ENCODE data around the gene DOK4. TPM values are rescaled to one million over a fixed set of nuclear protein-coding genes. Genes with fewer than 3 reads are reported as not detected.

The DOK4 gene
- total and polyA plus RNA-seq, 2 of the 8 experiments (the other 6 are each of a cell fraction or from before 2014, with no cell fraction given), result 24.0 to 28.9 TPM

DNA sequence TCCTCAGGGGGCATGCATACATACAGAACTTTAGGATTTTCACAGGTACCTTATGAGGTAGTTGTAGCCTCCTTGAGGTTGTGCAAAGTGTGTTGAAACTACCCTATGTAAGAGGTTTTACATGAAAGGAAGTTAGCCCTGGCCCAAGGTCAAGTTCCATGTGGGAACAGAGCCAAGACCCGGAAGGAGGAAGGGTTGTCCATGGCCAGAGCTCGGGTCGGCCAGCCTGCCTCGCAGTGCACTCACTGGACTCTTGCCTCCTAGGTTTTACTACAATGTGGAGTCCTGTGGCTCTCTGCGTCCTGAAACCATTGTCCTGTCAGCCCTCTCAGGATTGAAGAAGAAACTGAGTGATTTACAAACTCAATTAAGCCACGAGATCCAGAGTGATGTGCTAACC, 15.6 kb downstream of the DOK4 start:
- H2BK12ac ChIP-seq (ENCODE audit: low read depth, low read length), result no peak overlapping the region
- H3K23me2 ChIP-seq (ENCODE audit: low read depth, low read length), result no peaks in the 10 kb centered on the region; the same call in 1 of the 2 replicates
- H3K79me1 ChIP-seq (ENCODE audit: low read depth, low read length), result peaks cover 5% of the 10 kb centered on the region; the same call in 1 of the 2 replicates
- no peak overlapping the region for H4K91ac ChIP-seq (replicated peaks; ENCODE audit: insufficient read length, low read length)
- peaks cover 18 to 65% (median 41%) of the 10 kb centered on the region in 4 experiments for H3K36me3 ChIP-seq (ENCODE audit: control insufficient read depth in 2 of 4, insufficient read depth in 4 of 4, low read length in 3 of 4)
- no peaks in the 10 kb centered on the region for H3K27me3 ChIP-seq (replicated peaks in 1 of 4; ENCODE audit: control insufficient read depth in 3 of 4, extremely low read depth in 1 of 4, insufficient read depth in 3 of 4, low read length in 3 of 4)
- CTCF ChIA-PET (ENCODE audit: partially characterized antibody), result interaction anchor here (1.1 to 15.0 kb wide), 4 partner anchors 9 to 69 kb away, joined by 3 to 210 read pairs (median 74); partner anchors contain the start of gene POLR2C
- no peak for FAIRE-seq
- POLR2A ChIA-PET (ENCODE audit: partially characterized antibody), result interaction anchor here (0.6 to 3.2 kb wide), 6 partner anchors 7 to 285 kb away, joined by 3 to 30 read pairs (median 6); partner anchors contain the start of genes CIAPIN1, COQ9, POLR2C and PSME3IP1
- H3K9me3 ChIP-seq (ENCODE audit: insufficient read depth in 2 of 2, low read depth in 1 of 2, low read length in 1 of 2), result no peaks in the 10 kb centered on the region
- H2AFZ ChIP-seq (ENCODE audit: low read length), result no peak overlapping the region
- H3K4me3 ChIP-seq (ENCODE audit: extremely low read depth in 1 of 4, insufficient read depth in 2 of 4, low read depth in 3 of 4, low read length in 4 of 4), result no peak overlapping the region
- H3K4me2 ChIP-seq (ENCODE audit: insufficient read depth in 1 of 2, low read depth in 2 of 2, low read length in 2 of 2), result no peak overlapping the region
- H3K23ac ChIP-seq (ENCODE audit: insufficient read length), result no peak overlapping the region
- H3K14ac ChIP-seq (ENCODE audit: insufficient read length), result no peak overlapping the region
- H4K8ac ChIP-seq (ENCODE audit: extremely low read depth, insufficient read depth, low read length), result no peak overlapping the region
- no peak overlapping the region for H3K18ac ChIP-seq (ENCODE audit: extremely low read depth, low read length)
- no peak for DNase-seq (ENCODE audit: low read depth in 1 of 2, low spot score in 2 of 2)
- 0 out of 2 replicates have a peak overlapping the region, but pooled peaks have one; percentile 19 for H3K27ac ChIP-seq (ENCODE audit: low read depth, low read length)
- H2BK120ac ChIP-seq (replicated peaks; ENCODE audit: low read depth, low read length), result no peak overlapping the region
- 94% methylated on average over 6 of the region's 6 CpGs; no CpG with 5 or more reads in 1 of the 2 experiments for WGBS, 2 experiments (ENCODE audit: extremely low coverage in 1 of 2, insufficient coverage in 1 of 2, insufficient read length in 1 of 2, insufficient replicate concordance in 2 of 2, low coverage in 1 of 2, low lambda C conversion rate in 2 of 2, missing lambda C conversion rate in 1 of 2)
- H2AK5ac ChIP-seq (ENCODE audit: low read depth, low read length), result no peak overlapping the region
- no peak overlapping the region for H2BK15ac ChIP-seq (ENCODE audit: low read length)
- no peak overlapping the region for H2BK20ac ChIP-seq (ENCODE audit: low read length)
- no peak overlapping the region for H3K56ac ChIP-seq (replicated peaks; ENCODE audit: insufficient read length, low read depth, low read length)
- peaks cover 5 to 30% (median 24%) of the 10 kb centered on the region in 4 experiments for H3K4me1 ChIP-seq (replicated peaks in 1 of 4; ENCODE audit: control insufficient read depth in 3 of 4, insufficient read depth in 4 of 4, low read length in 3 of 4)
- no peak overlapping the region for H3K9ac ChIP-seq (replicated peaks in 1 of 4; ENCODE audit: extremely low read depth in 1 of 4, low read depth in 3 of 4, low read length in 3 of 4)
- peaks cover 2% of the 10 kb centered on the region in 2 experiments for H4K20me1 ChIP-seq (replicated peaks in 1 of 2; ENCODE audit: control insufficient read depth in 1 of 2, insufficient read depth in 2 of 2, low read length in 2 of 2)
- H2BK5ac ChIP-seq (ENCODE audit: low read depth, low read length), result no peak overlapping the region
- no peaks in the 10 kb centered on the region; a peak in 1 of 4 replicates for H3K79me2 ChIP-seq (ENCODE audit: control insufficient read depth in 1 of 2, insufficient read depth in 2 of 2, low read length in 2 of 2)
- no peak overlapping the region for H4K5ac ChIP-seq (ENCODE audit: insufficient read length, low read depth, low read length)
- no peak overlapping the region for H3K4ac ChIP-seq (replicated peaks; ENCODE audit: insufficient read length, low read depth, low read length)
- TF ChIP-seq BCL11A (IDR thresholded peaks at IDR 0.05; ENCODE audit: low read depth in 2 of 2, low read length in 2 of 2), result no peak
- TF ChIP-seq NRF1 (IDR thresholded peaks at IDR 0.05; ENCODE audit: low read depth, low read length), result no peak
- TF ChIP-seq YY1 (IDR thresholded peaks at IDR 0.05; ENCODE audit: low read depth, low read length), result no peak
- TF ChIP-seq EP300 (IDR thresholded peaks at IDR 0.05; ENCODE audit: borderline replicate concordance in 1 of 2, low read depth in 2 of 2, low read length in 2 of 2), result no peak
- no peak for TF ChIP-seq HDAC2 (IDR thresholded peaks at IDR 0.05; ENCODE audit: borderline replicate concordance in 1 of 2, low read depth in 2 of 2, low read length in 2 of 2)
- no peak for TF ChIP-seq JUND (IDR thresholded peaks at IDR 0.05; ENCODE audit: low read length)
- TF ChIP-seq EGR1 (IDR thresholded peaks at IDR 0.05; ENCODE audit: borderline replicate concordance, low read depth, low read length), result no peak
- TF ChIP-seq, protein P1, sequence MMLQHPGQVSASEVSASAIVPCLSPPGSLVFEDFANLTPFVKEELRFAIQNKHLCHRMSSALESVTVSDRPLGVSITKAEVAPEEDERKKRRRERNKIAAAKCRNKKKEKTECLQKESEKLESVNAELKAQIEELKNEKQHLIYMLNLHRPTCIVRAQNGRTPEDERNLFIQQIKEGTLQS (IDR thresholded peaks at IDR 0.05; ENCODE audit: insufficient read depth, low read depth, low read length), result no peak
- TF ChIP-seq, protein P2, sequence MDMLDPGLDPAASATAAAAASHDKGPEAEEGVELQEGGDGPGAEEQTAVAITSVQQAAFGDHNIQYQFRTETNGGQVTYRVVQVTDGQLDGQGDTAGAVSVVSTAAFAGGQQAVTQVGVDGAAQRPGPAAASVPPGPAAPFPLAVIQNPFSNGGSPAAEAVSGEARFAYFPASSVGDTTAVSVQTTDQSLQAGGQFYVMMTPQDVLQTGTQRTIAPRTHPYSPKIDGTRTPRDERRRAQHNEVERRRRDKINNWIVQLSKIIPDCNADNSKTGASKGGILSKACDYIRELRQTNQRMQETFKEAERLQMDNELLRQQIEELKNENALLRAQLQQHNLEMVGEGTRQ (IDR thresholded peaks at IDR 0.05; ENCODE audit: low read length), result no peak

All from H1 (cell line).